ENCODE results near the gene SV2C.
"Not testable (repeated sequence)": the region's sequence is repeated elsewhere in the genome, so short reads cannot be mapped to it uniquely, and the experiment has no call there.

SV2C gene

DNA sequence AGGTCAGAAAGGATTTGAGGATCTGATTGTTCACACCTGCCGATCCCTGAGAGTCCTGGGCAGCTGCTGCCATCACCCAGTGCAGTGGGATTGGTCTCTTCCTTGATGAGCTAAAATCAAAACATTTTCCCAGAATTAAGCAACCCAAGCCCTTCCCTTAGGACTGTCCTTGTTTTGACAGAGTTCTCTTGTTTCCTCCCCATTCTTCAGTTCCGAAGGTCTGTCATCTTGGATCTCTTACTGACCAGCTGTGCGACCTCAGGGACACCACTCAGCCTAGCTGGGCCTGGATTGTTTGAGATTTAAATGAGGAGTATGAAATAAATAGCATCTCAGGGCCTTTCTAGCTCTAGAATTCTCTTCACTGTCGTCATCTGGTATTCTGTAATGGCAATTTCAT lies 229.6 kb downstream of the SV2C start:
- DNase-seq = no peak

DNA sequence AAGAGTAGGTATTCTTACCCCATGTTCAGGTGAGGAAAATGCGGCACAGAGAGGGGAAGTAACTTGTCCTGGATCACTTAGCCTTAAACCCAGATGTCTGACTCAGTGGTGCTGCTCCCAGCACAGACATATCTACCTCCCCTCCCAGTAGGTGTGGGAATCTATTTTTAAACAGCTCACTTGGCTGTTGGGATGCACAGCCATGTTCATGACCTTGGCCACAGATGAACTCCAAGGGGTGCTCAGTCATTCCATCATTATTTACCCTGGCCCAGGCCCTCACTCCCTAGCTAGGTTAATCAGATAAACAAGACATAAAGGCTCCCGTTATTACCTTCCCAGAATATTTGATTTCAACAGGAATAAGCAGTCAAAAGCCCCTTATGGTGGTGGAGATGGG lies 231.5 kb downstream of the SV2C start:
- no peak for DNase-seq

DNA sequence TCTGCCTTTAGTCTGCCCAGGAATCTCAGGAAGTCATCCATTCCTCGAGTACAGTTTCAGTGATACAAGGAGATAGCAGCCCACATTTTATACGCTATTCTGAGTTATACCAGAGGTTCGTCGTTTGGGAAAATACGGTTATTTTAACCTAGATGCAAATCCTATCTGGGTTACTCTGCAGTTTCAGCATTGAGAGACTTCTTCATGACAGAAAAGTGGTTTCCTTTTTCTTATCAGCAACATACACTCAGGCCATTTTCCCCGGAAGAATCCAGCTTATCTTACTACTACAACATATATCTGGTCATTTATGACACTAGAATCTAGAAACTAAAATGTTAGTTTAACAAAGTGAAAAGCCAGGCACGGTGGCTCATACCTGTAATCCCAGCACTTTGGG lies 236.5 kb downstream of the SV2C start:
- no peak for DNase-seq

DNA sequence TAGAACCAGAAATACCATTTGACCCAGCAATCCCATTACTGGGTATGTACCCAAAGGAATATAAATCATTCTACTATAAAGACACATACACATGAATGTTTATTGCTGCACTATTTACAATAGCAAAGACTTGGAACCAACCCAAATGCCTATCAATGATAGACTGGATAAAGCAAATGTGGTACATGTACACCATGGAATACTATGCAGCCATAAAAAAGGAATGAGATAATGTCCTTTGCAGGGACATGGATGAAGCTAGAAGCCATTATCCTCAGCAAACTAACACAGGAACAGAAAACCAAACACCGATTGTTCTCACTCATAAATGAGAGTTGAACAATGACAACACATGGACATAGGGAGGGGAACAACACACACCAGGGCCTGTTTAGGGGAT lies 240.3 kb downstream of the SV2C start:
- not testable (repeated sequence) for DNase-seq

DNA sequence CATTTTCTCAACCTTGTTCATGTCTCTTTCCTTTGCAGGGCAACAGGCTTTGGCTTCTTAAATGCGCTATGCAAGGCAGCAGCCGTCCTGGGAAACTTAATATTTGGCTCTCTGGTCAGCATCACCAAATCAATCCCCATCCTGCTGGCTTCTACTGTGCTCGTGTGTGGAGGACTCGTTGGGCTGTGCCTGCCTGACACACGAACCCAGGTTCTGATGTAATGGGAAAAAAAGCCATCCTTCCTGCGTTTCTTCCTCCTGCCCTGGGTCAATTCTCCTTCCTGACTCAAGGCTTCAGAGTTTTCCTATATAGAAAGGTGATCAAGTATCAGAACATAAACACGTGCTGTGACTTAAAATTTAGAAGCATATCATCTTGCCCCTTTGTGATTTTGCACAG lies 242.1 kb downstream of the SV2C start:
- DNase-seq = no peak

DNA sequence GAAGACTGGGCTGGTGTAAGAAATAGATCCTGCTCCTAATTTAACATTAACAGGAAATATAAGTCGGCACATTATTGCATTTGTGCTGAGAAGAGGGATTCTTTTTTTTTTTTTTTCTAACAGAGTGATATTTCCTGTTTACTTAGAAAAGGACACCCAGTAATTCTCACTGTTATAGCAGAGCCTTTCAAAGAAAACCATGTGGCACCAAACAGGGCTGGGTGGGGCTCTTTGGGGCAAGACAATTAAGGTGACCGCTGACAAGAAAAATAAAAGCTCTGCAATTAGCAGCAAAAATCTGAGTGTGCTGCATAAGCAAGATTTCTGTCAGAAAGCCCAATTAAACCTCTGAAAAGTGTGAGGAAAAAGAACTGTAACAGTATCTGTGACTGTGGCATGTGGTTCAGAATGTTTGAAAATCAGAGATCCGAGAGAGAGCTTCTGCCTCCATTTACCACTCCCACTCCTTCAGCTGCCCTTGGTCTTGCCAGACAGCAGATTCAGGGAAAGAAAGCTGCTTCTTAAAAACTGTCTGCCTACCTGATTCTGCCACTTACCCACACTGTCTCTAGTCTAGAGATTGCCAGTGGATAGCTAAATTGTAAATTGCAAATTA lies 242.8 kb downstream of the SV2C start:
- peak; percentile 66 for DNase-seq

DNA sequence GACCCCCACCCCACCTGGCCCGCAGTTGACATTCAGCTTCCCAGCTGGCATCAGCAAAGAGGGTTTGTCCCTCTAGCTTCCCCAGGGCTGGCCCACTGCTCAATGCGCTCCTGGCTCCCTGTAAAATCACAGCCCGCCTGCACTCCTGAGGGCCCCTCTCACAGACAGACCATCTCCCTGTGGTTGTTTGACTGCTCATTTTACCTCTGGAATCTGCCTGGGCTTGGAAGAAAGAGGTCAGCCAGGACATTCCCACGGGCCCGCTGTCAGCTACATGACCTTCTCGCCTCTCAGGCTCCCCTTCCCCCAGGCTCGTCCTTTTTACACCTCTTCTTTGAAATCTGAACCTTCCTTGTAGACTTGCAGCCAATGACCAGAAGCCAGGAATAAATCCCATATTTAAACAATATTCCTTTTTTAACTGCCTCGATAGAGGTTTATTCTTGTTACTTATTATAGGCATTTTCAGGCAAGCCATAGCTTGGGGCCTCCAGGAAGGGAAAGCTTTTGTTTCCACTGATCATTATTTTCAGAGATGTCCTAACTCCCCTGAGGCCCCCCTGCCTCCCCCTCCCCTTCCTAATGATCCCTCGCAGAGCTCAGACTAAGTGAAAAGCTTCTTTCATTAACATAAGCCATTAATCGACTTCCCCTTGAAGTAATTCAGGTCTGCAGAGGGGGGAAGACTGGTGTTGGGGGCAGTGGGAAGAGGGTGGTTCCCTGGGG lies 243.6 kb downstream of the SV2C start:
- no peak for DNase-seq

DNA sequence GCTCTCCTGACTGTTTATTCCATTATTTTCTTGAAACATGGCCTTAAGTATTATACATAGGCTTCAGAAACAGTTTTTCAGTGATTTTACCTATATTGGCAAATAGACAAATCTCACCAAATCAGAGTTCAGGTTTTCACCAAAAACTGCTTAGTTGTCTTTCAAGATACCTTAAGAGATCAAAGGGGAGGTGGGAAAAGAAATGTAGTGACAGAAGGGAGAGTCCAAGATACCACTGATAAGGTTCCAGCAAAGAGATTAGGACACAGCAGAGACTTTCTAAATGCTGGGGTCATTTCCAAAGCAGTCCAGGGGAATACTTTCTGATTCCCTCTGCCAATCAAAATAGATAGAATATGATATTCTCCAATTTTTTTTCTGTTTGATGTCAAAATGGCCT lies 246.2 kb downstream of the SV2C start:
- DNase-seq = no peak

DNA sequence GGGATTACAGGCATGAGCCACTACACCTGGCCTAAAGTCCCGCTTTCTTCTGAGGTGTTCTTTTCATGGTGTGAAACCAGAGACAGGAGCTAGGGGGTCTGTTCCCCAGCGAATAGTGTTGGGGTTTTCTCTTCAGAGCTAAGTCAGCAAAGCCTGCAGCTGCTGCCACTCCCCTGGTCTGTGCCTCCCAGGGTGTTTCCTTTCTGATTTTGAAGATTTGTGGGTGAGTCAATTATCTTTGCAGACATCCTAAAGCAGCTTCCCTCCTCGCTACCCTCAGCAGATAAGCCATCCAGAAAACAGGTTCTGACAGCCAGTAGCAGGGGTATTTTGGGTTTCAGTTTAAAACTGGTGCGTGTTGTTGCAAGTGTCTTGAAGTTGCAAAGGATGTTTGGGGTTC lies 247.9 kb downstream of the SV2C start:
- peak; percentile 39 for DNase-seq

DNA sequence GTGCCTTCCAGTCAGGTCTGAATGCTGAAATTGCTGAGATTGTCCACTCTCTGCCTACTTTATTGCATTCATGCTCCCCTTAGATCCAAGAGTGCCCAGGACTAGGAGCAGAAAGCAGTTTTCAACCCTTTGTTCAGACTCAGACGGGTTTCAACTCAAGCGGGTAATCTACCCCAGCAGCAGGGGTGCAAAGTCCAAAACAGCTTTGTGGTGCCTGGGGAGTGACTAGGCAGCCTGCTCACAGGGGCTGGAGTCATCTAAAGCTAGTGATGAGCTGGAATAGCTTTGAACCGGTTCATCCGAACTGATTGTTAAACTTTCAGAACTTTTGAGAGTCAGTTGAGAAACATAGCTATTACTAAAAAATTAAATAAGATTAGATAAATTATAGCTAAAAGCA lies 248.9 kb downstream of the SV2C start:
- DNase-seq = no peak

DNA sequence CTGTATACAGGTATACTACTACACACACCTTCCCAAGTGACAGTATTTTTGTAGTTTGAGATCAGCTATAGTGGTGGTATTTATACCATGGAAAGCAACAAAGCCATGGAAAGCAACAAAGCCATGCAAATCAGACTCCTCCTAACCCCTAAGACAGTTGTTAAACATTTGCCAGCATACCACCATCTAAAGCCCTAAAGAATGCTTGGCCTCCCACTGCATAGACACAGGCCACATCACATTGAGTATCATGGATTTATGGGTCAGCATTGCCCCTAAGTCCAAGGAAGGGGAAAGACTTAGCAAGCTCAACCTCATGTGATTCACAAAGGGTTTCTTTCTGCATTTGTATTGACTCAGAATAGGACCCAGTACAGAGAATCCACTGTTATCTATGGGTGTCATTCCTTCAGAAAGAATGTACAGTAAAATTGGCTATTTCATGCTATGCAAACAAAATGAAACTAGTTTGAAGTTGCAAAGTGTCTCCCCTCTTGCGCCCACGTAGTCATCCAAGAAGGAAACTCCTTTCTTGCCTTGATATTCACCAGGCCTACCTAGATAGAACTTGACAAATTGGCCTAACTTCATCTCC lies 249.5 kb downstream of the SV2C start:
- no peak for DNase-seq

DNA sequence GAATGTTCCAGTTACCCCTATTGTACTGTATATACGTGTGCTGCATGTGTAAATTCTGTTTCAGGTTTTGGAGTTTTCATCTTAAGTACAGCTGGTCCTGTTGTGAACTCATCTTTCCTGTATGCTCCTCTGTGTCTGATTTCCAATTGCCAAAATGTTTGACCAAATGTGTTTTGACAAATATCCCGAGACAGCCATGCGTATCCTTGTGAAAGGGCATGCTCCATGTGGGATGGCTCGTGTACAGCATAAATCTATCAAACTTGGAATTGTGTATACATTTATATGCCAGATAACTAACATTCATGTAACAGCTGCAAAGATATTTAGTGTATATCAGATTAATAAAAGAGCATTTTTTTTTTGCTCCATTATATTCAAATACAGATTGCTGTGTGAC lies 250.4 kb downstream of the SV2C start:
- no peak for DNase-seq

DNA sequence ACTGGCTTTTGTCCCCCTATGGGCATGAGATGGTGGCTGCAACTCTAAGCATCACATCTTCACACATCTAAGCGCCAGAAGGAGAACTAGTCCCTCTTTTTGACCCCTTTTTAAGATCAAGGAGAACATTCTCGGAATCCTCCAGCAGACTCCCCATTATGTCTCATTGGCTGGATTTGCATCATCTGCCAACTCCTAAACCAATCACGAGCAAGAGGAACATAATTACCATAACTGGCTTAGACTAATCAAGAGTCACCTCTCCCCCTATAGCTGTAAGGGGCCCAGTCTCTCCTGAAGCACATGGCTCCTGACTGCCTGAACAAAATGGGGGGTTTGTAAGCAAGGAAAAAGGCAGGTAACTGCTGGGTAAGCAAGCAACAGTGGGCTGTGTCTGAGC lies 251.4 kb downstream of the SV2C start:
- DNase-seq = no peak

DNA sequence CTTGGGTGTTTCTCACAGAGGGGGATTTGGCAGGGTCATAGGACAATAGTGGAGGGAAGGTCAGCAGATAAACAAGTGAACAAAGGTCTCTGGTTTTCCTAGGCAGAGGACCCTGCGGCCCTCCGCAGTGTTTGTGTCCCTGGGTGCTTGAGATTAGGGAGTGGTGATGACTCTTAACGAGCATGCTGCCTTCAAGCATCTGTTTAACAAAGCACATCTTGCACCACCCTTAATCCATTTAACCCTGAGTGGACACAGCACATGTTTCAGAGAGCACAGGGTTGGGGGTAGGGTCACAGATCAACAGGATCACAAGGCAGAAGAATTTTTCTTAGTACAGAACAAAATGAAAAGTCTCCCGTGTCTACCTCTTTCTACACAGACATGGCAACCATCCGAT lies 252.3 kb downstream of the SV2C start:
- DNase-seq = not testable (repeated sequence)

DNA sequence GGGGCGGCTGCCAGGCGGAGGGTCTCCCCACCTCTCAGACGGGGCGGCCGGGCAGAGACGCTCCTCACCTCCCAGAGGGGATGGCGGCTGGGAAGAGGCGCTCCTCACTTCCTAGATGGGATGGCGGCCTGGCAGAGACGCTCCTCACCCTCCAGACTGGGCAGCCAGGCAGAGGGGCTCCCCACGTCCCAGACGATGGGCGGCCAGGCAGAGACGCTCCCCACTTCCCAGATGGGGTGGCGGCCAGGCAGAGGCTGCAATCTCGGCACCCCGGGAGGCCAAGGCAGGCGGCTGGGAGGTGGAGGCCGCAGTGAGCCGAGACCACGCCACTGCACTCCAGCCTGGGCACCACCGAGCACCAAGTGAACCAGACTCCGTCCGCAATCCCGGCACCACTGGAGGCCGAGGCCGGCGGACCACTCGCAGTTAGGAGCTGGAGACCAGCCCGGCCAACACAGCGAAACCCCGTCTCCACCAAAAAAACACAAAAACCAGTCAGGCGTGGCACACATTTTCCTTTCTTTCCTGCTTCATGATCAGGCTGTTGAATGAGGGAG lies 253.1 kb downstream of the SV2C start:
- not testable (repeated sequence) for DNase-seq

DNA sequence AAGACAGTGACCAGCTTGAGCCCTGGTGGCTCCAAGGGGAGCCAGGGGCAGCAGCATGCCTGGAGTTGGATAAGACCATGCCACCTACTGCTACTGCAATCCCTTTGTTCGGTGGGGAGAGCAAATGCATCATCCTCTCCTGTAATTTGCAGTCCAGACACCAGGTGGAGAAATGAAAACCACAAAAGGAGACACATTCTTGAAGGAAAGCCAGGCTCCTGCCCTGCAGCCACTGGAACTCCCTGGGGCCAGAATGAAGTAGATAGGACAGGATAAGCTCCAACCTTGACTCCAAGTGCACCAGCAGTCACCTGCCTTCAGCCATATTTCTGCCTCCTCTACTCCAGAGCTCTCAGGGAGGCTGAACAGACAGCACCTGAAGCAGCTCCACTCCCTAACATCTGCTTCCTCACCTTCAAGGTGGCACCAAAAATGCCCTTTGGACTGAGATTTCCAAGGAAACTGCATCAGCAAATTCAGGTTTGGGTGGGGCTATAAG lies 254.8 kb downstream of the SV2C start:
- DNase-seq = peak; percentile 68

DNA sequence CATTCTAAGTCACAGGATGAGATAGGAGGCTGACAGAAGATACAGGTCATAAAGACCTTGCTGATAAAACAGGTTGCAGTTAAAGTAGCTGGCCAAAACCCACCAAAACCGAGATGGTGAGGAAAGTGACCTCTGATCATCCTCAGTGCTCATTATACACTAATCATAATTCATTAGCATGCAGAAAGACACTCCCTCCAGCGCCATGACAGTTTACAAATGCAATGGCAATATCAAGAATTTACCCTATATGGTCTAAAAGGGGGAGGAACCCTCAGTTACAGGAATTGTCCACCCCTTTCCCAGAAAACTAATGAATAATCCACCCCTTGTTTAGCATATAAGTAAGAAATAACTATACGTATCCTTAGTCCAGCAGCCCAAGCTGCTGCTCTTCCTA lies 256.7 kb downstream of the SV2C start:
- DNase-seq = no peak

DNA sequence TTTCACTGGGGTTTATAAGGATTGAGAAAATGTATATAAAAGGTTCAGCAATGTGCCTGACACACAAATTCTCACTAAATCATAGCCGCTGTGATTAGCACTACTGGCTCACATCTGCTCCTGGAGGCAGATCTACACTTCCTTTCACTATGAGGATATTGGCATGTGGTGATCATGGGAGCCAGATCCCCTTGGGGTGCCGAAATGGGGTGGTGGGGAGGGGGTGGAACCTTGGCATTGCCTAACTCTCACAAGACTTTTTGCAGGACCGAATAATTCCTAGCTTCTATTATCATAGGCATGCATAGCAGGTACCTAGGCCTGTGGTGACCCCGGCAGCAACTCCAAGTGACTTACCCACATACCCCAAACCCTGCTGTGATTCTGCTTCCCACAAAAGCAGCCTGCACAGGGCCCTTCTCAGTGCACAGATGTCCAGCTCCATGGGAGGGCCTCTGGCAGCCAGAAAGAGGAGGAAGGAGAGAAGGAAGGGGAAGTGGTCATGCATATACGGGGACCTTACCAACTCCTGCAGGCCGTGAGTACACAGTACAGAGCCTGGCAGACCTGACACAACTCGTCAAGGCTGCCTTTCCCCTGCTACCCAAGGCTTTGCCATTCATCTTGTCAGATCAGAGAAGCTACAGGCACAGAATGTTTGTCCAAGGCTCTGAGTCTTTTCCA lies 258.6 kb downstream of the SV2C start:
- no peak for DNase-seq

DNA sequence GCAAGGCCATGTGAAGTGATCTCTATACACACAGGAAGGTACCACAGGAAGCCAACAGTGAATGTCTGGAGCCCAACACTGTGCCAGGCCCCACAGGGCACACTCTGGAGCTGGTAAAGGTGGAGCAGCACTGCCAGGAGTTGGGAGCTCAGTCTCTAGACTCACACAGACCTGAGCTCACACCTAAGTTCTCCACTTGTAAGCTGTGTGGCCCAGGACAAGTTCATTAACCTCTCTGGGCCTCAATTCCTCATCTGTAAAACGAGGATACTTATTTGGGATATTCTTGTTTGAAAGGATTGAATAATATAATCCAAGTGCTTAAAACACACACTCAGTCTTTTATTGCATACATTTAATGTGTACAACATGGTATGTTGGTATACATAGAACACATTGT lies 259.3 kb downstream of the SV2C start:
- DNase-seq = no peak

DNA sequence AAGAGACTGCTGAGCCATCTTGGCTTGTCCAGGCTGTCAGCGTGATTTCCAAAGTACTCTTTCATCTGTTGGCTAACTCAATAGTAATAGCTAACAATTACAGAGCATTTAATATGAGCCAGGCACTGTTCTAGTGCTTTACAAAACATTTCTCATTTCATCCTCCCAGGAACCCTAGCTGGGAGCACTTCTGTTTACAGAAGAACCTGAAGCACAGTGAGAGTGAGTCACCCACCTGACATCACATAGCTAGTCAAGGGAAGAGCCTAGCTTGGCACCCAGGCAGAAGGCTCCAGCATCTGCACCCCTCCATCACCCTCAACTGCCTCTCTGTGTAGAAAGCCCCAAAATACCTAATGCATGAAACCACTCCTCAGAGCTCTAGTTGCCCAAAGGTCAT lies 262.4 kb downstream of the SV2C start:
- DNase-seq = no peak

DNA sequence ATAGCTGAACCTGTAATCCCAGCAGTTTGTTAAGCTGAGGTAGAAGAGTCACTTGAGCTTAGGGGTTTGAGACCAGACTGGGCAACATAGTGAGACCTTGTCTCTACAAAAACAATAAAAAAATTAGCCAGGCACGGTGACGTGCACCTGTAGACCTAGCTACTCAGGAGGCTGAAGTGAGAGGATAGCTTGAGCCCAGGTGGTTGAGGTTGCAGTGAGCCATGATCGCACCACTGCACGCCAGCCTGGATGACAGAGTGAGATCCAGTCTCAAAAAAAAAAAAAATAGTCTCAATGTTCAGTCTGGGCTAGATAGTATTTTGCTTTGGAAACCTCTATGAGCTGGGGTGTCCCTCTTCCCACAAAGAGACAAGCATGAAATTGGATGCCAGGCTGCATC lies 268.0 kb downstream of the SV2C start:
- DNase-seq = no peak

DNA sequence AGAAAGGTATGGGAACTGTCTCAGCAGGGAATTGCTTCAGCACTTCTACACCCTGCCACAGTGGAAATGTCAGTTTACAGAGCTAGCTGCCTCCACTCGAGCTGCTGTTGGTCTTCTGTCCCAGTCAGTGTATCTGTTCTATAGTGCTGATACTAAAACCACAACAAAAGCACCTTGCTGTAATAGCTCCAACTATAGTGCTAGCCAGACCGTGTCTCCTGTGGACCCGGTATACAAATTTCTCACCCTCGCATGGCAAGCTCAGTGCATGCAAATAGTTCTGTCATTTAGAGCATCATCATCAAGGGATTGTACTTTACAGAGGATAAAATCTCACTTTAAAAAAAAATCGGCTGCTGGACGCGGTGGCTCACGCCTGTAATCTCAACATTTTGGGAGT lies 268.4 kb downstream of the SV2C start:
- DNase-seq = no peak

DNA sequence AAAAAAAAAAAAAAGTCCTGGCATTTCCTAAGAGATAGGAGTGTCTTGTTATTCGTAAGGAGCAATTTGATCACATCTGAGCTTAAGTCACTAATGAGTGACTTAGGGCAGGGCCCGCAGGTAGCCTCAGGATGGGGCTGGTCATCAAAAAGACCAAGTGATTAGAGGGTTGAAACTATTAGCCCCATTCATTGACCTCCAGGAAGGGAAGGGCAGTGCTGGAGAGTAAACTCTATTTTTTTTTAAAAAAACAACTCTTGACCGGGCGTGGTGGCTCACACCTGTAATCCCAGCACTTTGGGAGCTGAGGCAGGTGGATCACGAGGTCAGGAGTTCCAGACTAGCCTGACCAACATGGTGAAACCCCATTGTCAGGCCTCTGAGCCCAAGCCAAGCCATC lies 273.7 kb downstream of the SV2C start:
- no peak for DNase-seq
